ENCODE data around the gene LGR6. TPM values are rescaled to one million over a fixed set of nuclear protein-coding genes. Genes with fewer than 3 reads are reported as not detected.

The LGR6 gene
- total and polyA plus RNA-seq, 2 of the 8 experiments (the other 6 are each of a cell fraction or from before 2014, with no cell fraction given), result 0.50 to 1.0 TPM

DNA sequence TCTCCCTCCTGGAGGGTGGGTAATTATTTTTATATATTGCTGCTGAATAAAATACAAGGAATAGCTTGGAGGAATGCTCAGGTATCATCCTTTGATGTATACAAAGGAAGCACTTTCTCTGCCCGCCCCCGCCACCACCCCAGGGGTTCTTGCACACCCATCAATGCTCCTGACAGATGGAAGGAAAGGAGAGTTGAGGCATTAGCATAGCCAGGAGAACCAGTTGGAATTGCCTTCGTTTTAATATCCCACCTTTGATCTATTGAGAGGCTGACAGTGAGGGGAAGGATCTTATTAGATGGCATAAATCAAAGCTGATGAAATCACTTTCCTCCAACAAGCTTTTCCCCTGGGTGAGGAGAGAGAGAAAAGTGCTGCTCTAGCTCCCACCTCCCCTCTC lies 71.1 kb downstream of the LGR6 start (continued):
- TF ChIP-seq, protein P1, sequence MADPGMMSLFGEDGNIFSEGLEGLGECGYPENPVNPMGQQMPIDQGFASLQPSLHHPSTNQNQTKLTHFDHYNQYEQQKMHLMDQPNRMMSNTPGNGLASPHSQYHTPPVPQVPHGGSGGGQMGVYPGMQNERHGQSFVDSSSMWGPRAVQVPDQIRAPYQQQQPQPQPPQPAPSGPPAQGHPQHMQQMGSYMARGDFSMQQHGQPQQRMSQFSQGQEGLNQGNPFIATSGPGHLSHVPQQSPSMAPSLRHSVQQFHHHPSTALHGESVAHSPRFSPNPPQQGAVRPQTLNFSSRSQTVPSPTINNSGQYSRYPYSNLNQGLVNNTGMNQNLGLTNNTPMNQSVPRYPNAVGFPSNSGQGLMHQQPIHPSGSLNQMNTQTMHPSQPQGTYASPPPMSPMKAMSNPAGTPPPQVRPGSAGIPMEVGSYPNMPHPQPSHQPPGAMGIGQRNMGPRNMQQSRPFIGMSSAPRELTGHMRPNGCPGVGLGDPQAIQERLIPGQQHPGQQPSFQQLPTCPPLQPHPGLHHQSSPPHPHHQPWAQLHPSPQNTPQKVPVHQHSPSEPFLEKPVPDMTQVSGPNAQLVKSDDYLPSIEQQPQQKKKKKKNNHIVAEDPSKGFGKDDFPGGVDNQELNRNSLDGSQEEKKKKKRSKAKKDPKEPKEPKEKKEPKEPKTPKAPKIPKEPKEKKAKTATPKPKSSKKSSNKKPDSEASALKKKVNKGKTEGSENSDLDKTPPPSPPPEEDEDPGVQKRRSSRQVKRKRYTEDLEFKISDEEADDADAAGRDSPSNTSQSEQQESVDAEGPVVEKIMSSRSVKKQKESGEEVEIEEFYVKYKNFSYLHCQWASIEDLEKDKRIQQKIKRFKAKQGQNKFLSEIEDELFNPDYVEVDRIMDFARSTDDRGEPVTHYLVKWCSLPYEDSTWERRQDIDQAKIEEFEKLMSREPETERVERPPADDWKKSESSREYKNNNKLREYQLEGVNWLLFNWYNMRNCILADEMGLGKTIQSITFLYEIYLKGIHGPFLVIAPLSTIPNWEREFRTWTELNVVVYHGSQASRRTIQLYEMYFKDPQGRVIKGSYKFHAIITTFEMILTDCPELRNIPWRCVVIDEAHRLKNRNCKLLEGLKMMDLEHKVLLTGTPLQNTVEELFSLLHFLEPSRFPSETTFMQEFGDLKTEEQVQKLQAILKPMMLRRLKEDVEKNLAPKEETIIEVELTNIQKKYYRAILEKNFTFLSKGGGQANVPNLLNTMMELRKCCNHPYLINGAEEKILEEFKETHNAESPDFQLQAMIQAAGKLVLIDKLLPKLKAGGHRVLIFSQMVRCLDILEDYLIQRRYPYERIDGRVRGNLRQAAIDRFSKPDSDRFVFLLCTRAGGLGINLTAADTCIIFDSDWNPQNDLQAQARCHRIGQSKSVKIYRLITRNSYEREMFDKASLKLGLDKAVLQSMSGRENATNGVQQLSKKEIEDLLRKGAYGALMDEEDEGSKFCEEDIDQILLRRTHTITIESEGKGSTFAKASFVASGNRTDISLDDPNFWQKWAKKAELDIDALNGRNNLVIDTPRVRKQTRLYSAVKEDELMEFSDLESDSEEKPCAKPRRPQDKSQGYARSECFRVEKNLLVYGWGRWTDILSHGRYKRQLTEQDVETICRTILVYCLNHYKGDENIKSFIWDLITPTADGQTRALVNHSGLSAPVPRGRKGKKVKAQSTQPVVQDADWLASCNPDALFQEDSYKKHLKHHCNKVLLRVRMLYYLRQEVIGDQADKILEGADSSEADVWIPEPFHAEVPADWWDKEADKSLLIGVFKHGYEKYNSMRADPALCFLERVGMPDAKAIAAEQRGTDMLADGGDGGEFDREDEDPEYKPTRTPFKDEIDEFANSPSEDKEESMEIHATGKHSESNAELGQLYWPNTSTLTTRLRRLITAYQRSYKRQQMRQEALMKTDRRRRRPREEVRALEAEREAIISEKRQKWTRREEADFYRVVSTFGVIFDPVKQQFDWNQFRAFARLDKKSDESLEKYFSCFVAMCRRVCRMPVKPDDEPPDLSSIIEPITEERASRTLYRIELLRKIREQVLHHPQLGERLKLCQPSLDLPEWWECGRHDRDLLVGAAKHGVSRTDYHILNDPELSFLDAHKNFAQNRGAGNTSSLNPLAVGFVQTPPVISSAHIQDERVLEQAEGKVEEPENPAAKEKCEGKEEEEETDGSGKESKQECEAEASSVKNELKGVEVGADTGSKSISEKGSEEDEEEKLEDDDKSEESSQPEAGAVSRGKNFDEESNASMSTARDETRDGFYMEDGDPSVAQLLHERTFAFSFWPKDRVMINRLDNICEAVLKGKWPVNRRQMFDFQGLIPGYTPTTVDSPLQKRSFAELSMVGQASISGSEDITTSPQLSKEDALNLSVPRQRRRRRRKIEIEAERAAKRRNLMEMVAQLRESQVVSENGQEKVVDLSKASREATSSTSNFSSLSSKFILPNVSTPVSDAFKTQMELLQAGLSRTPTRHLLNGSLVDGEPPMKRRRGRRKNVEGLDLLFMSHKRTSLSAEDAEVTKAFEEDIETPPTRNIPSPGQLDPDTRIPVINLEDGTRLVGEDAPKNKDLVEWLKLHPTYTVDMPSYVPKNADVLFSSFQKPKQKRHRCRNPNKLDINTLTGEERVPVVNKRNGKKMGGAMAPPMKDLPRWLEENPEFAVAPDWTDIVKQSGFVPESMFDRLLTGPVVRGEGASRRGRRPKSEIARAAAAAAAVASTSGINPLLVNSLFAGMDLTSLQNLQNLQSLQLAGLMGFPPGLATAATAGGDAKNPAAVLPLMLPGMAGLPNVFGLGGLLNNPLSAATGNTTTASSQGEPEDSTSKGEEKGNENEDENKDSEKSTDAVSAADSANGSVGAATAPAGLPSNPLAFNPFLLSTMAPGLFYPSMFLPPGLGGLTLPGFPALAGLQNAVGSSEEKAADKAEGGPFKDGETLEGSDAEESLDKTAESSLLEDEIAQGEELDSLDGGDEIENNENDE (IDR thresholded peaks at IDR 0.05; ENCODE audit: insufficient replicate concordance, low read length), result no peak
